22Rv1 (cell line): ENCODE measurements around the gene DCTN3.
A peak's percentile ranks its signal among the peaks of the same experiment; 100 is the strongest.

Experiments used
- H3K27ac ChIP-seq: fragments of 450-650 bp; 2 replicates; pipeline ENCODE4 v1.5.1; 2017
- CTCF ChIP-seq: fragments of 450-650 bp; IDR thresholded peaks from 2 replicates; pipeline ENCODE4 v1.5.1; 2017; ENCODE audit warnings: mild to moderate bottlenecking
- ZFX ChIP-seq: fragments of 450-650 bp; IDR thresholded peaks from 2 replicates; pipeline ENCODE4 v1.6.1; 2017; ENCODE audit warnings: antibody characterized with exemption, borderline replicate concordance

The DCTN3 gene

DNA sequence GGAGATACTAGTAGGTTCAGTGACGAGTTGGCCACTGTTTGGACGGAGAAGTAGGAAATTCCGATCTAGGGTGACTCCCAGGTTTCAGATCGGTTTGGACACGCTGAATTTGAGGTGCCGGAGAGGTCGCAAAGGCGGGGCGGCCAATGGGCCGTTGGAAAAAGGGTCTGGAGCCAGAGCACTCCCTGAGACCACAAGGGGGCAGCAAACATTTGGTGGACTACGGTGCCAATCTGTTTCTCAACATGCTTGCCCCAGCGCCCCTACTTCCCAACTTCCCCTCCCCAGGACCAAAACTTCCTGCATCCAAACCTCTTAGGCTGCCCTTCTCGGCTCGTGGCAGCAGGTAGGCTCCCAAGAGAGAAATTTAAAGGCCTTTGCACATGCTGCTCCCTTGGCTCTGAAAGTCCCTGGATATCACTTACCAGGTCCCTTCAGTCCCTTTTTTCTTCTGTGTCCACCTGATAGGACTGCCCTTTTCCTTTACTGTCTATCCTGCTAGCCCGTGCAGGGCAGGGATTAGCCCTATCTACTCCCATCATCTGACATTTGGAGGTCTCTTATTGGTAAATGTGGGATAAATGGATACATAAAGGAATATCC is 7.4 kb downstream of the DCTN3 start:
- TF ChIP-seq CTCF: peak; percentile 98
- no peak for TF ChIP-seq ZFX
- peak overlapping the region; percentile 88 for H3K27ac ChIP-seq

DNA sequence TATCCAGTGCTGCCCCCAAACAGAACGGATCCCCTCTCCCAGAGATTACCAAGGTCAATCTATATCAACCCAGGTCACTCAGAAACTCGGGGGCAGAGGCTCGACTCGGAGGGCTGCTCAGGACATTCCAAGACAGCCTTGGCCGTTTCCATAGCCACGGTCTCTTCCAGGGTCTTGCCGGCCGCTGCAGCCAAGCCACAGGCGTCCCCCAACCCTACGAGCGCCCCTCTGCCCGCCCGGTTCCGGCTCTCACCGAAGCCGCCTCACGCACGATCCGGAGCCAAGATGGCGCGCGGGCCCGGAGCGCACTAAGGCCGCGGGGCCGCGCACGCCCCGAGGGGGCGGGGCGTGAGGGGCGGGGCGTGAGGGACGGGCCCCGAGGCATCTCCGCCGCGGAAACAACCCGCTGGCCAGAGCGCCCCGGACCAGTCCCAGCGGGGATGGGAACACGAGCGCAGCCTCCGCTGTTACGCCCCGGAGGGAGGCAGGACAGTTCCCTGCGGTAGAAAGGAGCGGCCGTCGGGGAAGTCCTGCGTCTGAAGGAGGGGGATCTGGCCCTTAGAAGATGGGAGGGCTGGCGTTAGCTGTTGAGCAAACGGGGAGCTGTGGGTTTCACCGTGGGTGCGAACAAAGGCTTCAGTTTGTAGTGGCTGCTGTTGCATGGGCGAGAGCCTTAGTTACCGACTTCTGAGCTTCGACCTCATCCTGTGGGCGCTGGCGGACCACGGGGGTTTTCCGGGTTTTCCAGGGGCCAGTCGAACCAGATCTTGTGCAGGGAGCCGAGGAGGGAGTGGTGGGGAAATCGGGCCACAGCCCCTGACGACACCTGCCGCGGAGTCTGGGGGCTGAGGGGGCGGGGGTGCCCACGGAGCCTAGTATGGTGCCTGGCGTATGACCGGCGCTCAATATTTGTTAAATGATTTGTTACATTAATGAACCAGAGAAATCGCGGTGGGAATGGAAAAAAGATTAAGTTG is 8.2 kb downstream of the DCTN3 start, which contains the start of gene RPP25L:
TSS of gene RPP25L (minus strand) at position 287 of the 977 bp plus-strand sequence. CDS start 801 bp downstream, outside the sequence.
- TF ChIP-seq ZFX: no peak
- H3K27ac ChIP-seq: peak within 1 kb of the TSS; percentile 88

DNA sequence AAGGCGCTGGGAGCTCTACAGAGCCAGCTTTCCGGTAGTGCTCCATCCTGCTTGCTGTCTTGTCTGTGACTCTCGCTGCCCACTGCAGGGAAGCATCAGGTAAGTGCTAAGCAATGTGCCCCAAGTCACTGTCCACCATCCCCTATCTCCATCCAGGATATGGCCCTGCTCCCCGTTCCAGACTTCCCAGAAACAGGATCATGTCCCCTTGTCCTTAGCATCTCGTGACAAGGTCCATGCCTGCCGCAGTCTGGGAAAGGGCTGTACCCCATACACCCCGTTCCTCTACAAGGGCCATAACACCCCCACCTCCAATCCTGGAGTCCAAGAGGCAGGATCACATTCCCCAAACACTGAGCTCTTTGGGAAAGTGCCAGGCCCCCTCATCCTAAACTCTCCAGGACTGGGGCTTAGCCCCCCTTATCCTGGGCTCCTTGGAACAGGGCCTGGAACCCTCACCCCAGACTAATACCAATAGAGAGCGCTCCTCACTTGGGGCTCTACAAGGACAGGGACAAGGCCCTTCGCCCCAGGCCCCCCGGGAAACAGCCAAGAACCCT is 9.0 kb downstream of the DCTN3 start:
- TF ChIP-seq CTCF (no peak), ZFX (no peak)
- peak overlapping the region; percentile 88 for H3K27ac ChIP-seq

DNA sequence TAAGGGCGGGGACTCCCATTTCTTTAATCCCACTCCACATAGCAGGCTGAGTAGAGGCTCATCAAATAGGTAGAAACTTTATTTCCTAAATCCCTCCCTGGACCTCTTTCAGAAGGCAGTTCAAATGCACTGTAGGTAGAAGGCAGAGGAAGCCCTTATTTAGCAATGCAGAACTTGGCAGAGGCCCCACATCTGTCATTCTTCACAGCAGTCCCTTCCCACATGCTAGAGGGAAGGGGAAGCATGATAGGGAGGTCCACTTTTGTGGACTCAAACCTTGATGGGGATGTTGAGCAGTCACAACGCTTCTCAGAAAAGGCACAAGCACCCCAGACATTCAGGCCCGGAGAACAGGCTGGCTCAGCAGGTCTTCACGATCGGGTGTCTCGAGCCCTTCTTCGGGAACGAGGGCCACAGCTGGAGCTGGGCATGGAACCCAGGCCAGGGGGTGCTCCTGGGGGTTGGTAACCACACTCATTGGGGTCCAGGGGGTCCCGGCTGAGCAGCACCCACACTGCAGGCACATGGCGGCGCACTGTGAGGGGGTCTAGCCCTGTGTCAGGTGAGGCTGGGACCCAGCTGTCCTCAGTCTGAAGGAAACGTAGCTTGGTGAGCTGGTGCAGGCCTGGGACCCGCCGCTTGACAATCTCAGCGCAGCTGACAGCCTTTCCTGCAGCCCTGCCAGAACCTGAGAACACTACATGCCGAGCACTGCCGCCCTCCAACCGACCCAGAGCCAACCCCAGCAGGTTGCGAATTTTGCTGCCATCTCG is 9.7 kb downstream of the DCTN3 start:
- peak overlapping the region; percentile 88 for H3K27ac ChIP-seq
- TF ChIP-seq ZFX (no peak), CTCF (no peak)

- no peak overlapping the region for H3K27ac ChIP-seq
- TF ChIP-seq ZFX (no peak), CTCF (no peak)
These were observed 13.0 kb downstream of the DCTN3 start for GRCh38 chr9:34607331-34607730.

- no peak overlapping the region for H3K27ac ChIP-seq
- TF ChIP-seq ZFX: no peak
- TF ChIP-seq CTCF: no peak
These were observed 13.4 kb downstream of the DCTN3 start for GRCh38 chr9:34606905-34607304.

GRCh38 chr9:34606190-34606589 is 14.1 kb downstream of the DCTN3 start:
- TF ChIP-seq ZFX (no peak), CTCF (no peak)
- H3K27ac ChIP-seq: no peak overlapping the region
